Retinal pigment epithelial cell (primary cell): ENCODE results near the gene FNDC3B.

Source experiments
- DNase-seq: peaks from one replicate; pipeline ENCODE4 v3.0.0-alpha.2; 2010; ENCODE audit warnings: low read depth
- H3K4me3 ChIP-seq: 2 replicates; pipeline ENCODE4 v1.5.1; 2011; ENCODE audit warnings: mild to moderate bottlenecking, low read length, control low read depth, moderate library complexity
- TF ChIP-seq, protein P1 (sequence below): conservative IDR thresholded peaks from 2 replicates; pipeline ENCODE4 v1.5.1; 2011; ENCODE audit warnings: low read depth, low read length, control low read depth, inconsistent platforms

FNDC3B gene

DNA sequence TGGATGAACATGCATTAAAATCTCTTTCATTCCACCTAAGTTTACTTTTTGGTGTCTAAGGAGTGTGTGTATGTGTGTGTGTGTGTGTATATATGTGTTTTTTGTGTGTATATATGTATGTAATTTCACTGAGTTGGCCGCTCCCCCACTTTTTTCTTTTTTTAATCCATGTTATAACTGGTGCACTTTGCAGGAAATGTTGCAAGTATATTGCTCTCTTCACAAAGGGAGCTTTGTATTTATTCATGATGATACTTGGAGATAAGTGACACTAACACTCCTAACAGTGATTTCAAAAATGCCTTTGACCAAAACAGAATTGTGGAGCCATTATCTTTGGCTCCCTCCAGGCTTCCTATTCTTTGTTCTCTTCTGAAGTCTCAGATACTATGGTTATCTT, 95.8 kb downstream of the FNDC3B start:
- TF ChIP-seq, protein P1, sequence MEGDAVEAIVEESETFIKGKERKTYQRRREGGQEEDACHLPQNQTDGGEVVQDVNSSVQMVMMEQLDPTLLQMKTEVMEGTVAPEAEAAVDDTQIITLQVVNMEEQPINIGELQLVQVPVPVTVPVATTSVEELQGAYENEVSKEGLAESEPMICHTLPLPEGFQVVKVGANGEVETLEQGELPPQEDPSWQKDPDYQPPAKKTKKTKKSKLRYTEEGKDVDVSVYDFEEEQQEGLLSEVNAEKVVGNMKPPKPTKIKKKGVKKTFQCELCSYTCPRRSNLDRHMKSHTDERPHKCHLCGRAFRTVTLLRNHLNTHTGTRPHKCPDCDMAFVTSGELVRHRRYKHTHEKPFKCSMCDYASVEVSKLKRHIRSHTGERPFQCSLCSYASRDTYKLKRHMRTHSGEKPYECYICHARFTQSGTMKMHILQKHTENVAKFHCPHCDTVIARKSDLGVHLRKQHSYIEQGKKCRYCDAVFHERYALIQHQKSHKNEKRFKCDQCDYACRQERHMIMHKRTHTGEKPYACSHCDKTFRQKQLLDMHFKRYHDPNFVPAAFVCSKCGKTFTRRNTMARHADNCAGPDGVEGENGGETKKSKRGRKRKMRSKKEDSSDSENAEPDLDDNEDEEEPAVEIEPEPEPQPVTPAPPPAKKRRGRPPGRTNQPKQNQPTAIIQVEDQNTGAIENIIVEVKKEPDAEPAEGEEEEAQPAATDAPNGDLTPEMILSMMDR: no peak
- no peak for DNase-seq

DNA sequence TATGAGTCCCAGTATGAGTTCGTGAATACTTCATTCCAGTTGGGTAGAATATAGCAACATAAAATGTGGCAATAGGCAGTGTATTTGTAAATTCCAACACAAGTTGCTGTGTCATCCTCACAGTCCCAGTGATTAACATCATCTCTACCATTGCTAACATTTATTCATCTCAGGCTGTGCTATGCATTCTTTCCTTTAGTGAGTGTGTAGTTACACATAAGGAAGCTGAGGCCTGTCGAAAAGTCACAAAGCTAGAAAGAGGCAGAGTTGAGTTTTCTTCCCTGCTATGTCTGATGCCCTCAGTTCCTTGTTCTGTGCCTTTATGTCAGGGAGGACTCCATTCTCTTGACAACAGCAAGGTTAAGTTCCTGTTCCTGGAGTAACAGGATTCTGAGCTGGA, 96.4 kb downstream of the FNDC3B start:
- TF ChIP-seq, protein P1: no peak
- no peak overlapping the region for H3K4me3 ChIP-seq
- no peak for DNase-seq

More for the DNA sequence above, 95.8 kb downstream of the FNDC3B start:
- no peak overlapping the region for H3K4me3 ChIP-seq

DNA sequence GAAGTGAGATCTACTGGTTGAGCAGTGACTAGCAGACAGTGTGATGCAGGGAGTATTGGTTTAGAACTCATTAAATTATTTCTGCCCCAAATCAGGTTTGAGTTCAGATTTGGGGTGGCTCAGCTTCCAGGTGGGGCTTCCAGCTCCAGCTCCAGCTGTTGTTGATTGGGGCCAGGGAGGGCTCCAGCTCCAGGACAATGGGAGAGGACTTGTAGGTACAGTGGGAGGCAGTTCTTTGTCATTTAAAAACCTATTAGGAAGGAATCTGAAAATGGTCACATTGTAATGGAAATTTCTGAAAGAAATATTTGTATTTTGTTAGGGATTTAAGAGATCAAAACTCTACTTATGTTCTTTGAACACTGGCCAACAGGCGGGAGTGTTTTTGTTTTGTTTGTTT, 97.0 kb downstream of the FNDC3B start:
- DNase-seq: no peak
- no peak overlapping the region for H3K4me3 ChIP-seq
- TF ChIP-seq, protein P1: no peak

DNA sequence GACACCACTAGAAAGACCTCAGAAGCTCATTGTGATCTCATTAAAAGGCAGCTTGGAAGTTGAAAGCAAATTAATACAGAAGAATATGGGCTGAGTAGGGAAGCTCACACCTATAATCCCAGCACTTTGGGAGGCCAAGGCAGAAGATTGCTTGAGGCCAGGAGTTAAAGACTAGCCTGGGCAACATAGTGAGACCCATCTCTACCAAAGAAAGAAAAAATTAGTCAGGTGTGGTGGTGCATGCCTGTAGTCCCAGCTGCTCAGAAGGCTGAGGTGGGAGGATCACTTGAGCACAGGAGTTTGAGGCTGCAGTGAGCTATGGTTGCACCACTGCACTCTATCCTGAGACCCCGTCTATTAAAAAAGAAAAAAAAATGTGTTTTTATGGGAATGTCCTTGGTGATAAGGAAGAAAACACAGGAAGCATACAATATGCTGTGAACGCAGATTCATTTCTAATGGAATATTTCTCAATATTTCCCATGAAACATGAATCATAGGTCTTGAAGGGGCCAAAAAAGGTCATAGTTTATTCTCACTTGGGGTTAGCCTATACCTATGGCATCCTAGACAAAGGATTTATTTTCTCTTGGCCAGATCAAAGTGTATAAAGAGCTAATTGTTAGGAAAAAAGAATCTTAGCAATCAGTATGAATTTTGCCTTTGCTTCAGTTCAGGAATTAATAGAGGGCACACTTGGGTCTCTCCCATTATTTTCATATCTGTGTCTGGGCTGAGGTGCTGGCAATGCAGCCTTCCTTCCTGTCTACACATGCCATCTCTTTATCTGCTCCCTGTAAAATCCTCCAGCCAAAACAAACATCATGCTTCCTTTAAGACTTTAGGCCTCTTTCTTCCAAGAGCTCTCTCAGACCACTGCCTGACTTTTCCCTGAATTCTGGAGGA, 98.2 kb downstream of the FNDC3B start:
- TF ChIP-seq, protein P1: no peak
- no peak for DNase-seq
- no peak overlapping the region for H3K4me3 ChIP-seq

DNA sequence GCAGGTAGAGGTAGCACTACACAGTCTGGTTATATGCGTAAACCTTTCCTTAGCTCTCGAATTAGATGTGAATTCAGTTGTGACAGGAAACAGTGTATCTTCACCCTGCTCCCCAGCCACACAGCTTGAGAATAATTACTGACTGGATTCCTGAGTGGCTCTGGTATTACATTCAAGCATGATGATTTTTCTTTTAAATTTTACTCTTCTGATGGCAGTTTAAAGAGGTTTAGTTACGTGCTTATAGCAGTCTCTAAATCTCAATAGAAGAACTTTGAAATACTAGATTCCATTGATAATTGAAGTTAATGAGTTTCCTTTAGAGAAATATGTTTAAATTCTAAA, 98.8 kb downstream of the FNDC3B start:
- TF ChIP-seq, protein P1: no peak
- no peak for DNase-seq
- no peak overlapping the region for H3K4me3 ChIP-seq

DNA sequence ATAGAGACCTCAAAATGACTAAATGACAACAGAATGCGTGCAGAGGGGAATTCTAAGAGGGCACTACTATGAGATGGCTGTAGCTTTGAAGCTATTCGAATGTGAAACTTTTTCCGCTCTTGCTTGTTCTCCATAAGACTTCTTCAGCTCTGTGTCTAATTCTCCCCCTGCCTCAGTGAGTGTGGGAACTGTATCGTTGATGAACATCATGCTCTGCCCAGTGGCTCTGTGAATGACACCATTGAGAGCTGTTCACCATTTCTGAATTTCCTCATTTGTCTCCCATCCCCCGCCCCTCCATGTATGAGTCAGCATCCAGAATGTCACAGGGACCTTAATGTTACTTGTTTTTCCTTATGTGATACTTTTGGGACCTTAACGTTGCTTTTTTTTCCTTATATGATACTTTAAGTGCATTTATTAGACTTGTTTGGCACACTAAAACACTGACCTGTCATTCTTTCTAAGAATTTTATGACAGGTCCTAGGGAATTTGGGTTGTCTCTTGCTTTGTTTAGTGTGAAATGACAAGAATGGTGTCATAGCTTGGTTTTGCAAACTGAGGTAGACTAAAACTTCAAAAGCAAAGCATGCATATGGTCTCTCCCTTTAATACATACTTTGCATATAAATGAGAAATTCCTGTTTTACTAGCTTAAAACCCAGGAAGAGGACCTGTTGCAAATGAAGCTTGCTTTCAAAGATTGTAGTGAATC, 99.6 kb downstream of the FNDC3B start:
- TF ChIP-seq, protein P1: no peak
- no peak for DNase-seq
- H3K4me3 ChIP-seq: no peak overlapping the region
